Stimulated activated CD8-positive, alpha-beta memory T cell treated with anti-CD3 and anti-CD28 coated beads, Interleukin-15, amount 100 ng/mL, for 4 hours (primary cell): ENCODE results near the gene NDUFS4.
"Not testable (repeated sequence)": the region's sequence is repeated elsewhere in the genome, so short reads cannot be mapped to it uniquely, and the experiment has no call there.

ENCODE experiments used
- DNase-seq, 2 donors: peaks; one replicate each; pipeline ENCODE4 v3.0.0-alpha.2; 2020; ENCODE audit warnings: low read depth in 2 of 2

The NDUFS4 gene

DNA sequence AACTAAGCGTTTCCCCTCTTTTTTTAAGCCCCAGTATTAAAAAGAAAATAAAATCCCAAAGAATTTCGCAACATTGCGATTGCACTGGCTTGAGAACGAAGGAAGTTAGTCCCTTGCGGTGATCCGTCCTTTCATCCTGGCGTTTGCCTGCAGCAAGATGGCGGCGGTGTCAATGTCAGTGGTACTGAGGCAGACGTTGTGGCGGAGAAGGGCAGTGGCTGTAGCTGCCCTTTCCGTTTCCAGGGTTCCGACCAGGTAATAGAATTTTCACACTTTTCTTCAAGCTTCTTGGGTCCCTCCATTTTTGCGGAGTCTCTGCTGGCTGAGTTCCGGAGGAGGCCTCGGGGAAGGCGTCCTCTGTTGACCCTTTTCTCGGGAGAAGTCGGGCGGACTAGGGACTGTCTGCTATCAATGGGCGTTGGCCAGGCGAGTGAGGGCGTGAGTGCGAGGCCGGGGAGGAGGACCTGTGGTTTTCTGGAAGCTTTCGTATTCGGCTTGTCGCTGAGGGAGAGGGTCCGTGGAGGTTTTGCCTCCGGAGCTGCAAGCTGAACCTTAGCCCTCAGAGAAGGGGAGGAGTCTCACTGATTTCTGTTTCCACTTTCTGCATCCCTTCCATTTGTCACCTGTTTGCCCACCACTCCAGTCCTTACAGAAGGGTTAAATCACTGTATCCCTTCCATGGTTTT lies at the start of gene NDUFS4:
Gene NDUFS4, plus strand, starts transcription at position 134 of the 686 bp plus-strand sequence. Its CDS starts 24 bp downstream, at position 158.
- DNase-seq, result peak; percentile 39 to 67

DNA sequence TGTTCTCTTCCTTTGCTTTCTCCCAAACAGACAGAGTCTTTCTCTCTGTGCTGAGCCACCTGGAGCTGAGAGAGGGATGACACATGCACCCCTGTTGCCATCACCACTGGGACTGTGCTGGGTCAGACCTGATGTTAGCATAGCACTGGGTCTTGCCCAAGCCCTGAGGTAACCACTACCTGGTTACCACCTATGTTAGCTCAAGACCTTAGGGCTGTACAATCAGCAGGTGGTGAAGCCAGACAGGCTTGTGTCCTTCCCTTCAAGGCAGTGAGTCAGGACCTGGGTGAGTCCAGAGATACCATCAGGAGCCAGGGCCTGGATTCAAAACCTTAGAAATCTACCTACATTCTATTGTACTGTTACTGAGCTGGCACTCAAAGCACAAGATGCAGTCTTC lies 47.9 kb upstream of the NDUFS4 start:
- DNase-seq, result no peak

DNA sequence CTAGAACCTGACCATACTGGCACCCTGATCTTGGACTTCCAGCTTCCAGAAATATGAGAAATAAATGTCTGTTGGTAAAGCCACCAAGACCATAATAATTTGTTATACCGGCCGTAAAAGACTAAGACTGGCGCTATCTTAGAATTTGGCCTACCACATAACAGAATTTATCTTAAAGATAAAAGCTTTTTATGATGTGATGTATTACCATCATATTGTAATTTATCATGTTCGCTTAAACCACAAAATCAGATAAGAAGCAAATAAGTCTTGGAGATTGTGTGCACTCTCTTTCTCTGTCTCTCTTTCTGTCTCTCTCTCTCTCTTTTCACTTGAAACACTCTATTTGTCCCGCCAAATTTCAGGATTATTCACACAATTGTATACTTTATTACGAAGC lies 44.5 kb upstream of the NDUFS4 start:
- no peak for DNase-seq

DNA sequence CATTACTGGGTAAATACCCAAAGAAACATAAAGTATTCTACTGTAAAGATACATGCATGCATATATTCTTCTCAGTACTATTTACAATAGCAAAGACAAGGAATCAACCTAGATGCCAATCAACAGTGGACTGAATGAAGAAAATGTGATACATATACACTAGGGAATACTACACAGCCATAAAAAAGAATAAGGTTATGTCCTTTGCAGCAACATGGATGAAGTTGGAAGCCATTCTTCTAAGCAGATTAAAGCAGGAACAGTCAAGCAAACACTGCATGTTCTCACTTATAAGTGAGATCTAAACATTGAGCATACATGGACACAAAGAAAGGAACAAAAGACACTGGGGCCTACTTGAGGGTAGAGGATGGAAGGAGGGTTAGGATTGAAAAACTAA lies 39.6 kb upstream of the NDUFS4 start:
- DNase-seq, result no peak

DNA sequence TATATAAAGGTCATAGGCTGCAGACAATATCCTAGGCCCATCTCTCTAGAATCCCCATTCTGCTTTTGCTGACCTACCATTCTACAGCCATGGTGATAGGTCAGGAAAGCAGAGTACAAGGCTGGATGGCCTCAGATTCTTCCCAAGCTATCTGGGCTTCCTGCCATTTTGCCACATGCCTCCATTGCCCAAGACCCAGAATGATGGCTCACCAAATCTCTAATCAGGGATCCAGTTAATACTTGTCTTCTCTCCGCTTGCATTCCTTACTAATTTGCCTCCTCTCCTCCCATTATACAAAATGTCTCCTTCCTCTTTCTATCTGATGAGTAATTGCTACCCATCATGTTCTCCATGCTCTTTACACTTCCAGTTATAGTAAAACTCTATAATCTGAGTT lies 22.7 kb upstream of the NDUFS4 start:
- no peak for DNase-seq

DNA sequence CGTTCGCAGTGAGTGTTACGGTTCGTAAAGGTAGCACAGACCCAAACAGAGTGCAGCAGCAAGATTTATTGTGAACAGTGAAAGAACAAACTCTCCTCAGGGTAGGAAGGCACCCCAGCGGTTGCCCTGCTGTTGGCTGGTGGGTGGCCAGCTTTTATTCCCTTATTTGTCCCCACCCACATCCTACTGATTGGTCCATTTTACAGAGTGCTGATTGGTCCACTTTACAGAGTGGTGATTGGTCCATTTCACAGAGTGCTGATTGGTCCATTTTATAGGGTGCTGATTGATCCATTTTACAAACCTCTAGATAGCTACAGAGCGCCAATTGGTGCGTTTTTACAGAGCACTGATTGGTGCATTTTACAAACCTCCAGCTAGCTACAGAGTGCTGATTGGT lies 19.7 kb upstream of the NDUFS4 start:
- not testable (repeated sequence) for DNase-seq

DNA sequence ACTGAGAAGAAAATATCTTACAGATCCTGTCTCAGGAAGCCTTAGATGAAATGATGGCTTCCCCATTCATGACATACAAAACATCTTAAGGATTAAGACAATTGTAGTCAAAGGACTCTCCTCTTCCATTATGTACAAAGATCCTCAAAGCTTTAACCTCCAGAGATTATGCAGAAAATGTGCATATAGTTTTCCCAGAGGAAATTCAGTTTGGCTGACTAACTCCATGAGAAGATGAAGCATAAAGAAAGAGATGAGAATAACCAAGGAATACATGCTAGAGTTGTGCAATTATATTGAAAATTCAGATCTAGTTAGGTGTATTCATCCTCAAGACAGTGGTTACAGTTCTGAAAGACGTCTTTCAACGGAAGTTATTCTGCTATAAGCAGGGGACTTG lies 18.6 kb upstream of the NDUFS4 start:
- no peak for DNase-seq

DNA sequence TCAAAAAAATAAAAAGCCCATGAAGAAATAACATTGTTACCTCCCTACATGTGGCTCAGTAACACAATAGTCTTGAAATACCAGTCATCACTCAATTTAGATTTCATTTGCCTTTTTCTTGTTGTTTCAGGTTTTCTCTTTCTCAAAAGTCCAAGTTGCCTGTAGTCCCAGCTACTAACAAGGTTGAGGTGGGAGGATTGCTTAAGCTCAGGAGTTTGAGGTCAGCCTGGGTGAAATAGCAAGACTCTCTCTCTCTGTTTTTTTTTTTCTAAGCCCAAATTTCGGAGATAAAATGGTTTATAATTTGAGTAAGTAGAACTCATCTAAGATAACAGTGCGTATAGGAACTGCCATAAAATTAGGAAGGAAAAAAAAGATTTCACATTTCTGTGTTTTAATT lies 17.5 kb upstream of the NDUFS4 start:
- no peak for DNase-seq

DNA sequence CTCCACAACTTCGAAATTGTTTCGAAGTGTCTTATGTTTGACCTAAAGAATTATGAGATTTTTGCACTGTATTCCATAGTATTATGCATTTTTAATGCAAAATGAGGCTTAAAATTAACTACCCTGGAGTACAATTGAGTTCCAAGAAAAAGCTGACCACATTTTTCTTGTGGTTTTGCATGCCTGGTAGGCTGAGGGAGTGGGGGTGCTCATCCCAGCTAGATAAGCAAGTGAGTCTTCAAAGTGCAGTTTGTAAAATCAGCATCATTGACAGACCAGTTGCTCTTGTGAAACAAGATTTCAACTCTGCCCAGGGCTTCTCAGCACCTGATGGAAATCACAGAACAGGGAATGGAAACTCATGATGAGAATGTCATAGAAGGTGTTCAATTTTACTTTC lies 17.0 kb upstream of the NDUFS4 start:
- no peak for DNase-seq

DNA sequence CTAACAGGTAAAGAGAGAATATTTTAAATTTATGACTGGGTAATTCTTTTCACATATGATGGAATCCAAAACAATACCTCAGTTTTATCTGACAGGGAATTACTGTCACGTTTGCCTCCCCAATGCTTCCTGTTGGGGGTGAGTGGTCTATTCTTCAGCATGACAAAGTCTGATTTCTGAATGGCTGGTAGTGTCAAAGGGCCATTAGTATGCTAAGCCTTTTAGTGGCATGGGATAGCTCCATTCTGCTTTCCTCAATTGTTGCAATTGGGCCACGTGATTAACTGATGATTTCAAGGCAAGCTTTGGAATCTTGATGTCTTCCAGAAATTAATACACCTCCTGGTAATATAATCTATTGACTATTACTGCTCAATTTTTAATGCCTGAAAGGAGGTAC lies 14.7 kb upstream of the NDUFS4 start:
- no peak for DNase-seq

DNA sequence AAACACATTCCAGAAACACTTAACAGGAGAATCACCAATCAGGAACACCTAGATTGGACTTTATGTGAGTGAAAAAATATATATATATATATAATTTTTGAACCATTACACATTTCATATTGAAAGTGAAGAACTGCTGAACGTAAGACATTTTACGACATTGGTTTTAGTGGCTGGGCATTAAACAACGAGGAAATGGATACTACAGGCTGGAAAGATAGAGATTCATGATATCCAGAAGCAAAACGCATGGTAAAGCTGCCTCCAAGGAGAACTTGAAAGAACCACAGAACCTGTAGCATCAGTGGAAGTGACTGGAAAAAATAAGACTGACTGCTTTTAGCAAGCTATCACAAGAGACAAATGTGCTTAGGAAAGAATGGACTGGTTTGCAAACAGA lies 13.2 kb upstream of the NDUFS4 start:
- DNase-seq, result no peak

DNA sequence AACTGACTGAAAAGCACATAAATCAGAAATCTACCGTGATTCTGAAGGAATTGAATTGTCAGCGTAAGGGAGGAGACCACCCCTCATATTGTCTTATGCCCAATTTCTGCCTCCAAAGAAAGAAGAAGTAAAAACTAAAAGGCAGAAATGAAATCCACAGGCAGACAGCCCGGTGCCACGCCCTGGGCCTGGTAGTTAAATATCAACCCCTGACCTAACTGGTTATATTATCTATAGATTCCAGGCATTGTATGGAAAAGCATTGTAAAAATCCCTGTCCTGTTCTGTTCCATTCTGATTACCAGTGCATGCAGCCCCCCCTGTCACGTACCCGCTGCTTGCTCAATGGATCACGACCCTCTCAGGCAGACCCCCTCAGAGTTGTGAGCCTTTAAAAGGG lies 11.9 kb upstream of the NDUFS4 start:
- not testable (repeated sequence) for DNase-seq

DNA sequence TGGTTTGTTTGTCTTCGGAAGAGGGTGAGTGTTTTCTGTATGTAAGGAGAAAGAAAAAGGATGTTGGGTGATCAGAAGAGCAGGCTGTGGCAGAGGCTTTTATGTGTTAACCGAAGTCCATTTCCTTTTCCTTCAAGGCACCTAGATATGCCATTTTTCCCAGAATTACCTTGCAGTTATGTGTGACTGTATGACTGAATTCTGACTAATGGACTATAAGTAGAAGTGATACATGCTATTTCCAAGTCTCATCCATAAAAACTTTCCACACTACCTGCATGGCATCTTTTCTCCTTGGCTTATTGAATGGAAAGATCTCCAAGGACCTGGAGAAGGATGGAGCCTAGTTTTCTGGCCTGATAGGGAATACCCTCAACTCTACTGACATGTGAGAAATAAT lies 10.6 kb upstream of the NDUFS4 start:
- DNase-seq, result no peak

DNA sequence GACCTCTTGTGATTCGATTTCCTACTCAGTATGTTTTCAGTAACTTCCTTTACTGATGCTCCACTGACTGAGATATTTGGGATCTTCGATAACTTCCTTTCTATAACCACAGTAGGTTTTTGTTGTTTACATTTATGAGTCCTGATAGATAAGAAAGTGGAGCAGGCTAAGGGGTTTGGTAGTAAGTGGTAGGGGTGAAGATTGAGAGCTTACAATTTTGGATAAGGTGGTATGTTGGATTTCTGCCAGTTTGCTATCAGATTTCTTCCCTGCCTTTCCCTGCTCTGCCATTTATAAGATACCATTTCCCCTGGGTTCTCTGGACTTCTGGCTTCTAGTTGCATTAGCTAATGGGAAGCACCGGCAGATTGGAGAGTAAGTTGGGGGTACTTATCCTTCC lies 7.9 kb upstream of the NDUFS4 start:
- DNase-seq, result no peak

DNA sequence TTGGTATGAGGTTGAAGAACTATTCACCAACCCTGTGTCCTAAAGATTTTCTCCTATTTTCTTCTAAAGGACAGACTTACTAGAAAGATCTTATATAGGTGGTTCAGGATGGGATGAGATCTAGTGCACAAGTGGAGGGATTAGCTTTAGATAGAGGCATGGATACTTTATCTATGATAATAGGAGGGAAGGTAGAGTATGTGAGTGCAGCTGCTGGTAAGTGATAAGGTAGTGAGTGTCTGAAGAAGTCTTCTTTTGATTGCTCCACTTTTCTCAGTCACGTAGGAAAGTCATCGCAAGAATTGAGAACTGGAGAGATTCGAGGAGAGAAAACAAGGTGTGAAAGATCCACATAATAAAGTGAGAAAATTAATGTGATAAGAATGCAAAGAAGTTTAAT lies 6.0 kb upstream of the NDUFS4 start:
- no peak for DNase-seq

DNA sequence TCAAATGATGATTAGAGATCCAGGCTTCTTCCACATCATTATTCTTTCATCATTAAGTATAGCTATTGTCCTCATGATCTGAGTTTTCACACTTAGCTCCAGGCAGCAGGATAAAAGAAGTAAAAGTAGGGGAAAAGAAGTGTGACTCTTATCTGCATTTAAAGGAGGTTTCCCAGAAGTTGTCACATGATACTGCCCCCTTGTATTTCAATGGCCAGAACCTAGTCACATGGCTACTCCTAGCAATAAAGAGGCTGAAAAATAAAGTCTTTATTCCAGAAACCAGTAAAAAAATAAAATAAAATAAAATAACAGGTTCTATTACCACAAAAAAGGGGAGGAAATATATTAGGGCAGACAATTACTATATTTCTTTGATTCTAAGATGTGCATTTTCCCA lies 5.3 kb upstream of the NDUFS4 start:
- DNase-seq, result no peak

DNA sequence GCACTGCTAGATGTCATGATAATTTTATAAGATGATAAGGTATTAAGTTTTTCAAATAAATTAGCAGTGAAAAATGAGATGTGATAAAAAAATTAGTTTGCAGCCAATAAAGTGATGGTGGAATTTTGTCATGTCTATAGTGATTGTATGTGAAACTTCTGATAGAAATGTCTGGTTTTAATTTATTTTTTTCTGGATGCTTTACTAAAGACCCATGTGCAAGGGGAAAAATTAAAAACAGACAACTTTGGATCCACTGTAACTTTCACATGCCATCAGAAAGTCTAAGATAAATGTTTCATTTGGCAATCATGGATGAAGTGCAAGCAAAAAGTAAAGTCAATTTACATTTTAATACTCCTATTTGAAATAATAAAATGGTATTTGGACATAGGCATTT lies 4.4 kb upstream of the NDUFS4 start:
- DNase-seq, result no peak

DNA sequence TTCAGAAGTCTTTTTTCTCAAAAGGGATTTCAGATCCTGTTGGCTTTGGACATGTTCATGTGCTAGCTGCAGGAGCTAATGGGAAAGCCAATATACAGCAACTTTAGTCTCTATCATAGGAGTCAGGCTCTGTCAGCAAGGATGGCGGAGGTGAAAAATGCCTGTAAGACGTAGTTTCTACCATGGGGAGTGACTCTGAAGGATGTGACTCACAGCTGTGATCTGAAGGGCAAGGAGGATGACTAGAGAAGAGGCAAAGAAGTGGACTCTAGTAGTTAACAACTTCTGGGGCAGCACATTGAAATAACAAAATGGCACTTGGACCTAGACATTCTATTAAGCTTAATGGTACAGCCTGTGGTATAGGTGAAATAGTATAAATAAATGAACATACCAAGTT lies 3.1 kb upstream of the NDUFS4 start:
- no peak for DNase-seq

DNA sequence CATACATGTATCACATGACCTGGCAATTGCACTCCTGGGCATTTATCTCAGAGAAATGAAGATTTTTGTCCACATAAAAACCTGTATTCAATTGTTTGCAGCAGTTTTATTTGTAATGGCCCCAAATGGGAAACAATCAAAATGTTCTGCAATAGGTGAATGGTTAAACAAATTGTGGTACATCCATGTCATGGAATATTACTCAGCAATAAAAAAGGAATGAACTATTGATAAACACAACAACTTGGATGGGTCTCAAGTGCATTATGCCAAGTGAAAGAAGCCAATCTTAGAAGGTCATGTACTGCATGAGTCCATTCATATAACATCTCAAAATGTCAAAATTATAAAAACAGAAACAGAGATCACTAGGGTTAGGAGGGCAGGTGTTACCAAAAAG lies 1.5 kb upstream of the NDUFS4 start:
- no peak for DNase-seq

DNA sequence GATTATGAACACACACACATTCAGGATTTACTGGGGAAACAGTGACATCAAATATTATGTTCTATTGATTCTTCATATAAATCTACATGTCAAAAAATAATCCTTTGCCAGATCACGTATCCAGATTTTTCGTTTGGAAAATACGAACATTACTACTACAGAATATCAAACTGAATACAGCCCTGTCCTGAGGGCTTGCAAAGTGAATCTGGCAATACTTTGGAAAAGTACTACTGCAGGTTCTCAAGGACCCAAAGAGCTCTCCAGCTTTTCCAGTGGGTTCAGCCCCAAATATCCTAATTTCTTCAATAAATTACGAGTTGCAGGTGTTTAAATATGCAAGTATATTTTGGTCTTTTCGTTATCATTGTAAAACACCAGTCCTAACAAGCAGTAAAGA lies 411 bp upstream of the NDUFS4 start:
- no peak for DNase-seq

DNA sequence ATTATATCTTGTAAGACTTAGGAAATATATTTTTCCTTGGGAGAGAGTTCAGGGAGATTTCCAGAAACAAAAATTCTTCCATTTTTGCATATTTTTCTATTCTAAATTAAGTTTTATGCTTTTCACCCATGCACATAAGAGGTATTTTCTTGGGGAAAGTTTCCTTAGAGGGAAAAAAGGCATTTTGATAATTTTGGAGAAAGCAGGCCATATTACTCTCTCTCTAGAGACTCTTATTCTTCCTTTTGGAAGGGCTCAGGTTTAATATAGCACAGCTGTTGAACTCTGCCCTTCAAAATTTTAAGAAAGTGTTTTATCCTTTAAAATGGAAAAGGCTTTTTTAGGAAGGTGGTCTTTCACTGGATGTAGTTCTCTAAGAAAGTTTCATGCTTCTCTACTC lies 8.0 kb downstream of the NDUFS4 start:
- no peak for DNase-seq

DNA sequence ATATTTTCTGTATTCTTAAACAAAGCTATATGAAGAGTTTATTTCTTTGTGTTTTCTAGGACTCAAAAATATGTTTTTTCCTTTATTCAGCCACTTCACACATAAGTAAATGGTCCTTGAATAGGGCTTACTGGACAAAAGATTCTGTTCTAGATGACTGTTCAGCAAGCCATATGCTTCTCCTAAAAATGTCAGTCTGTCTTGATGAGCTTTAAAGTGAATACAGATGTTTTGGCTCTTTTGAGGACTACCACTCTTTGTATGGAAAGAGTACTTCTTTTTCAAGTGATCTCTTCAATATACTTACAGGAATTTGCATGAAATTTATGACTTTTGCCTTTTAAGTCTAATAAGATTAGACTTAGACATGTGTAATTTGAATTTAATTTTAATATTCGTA lies 8.4 kb downstream of the NDUFS4 start:
- no peak for DNase-seq

DNA sequence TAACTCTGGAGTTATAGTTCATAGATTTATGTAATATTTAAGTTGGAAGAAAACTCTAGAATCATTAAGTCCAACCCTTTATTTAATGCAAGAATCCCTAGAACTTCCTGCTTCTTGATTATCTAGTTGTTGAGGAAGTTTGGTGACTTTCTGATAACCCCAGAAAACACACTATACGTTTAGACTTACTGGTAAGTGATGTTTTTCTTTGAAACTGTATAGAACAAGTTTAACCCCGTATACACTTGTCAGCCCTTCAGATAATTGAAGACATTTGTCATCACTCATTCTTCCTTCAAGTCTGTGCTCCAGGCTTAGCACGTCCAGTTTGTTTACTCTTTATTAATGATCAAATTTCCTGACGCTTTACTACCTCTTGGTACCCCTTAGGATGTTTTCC lies 9.0 kb downstream of the NDUFS4 start:
- DNase-seq, result no peak

DNA sequence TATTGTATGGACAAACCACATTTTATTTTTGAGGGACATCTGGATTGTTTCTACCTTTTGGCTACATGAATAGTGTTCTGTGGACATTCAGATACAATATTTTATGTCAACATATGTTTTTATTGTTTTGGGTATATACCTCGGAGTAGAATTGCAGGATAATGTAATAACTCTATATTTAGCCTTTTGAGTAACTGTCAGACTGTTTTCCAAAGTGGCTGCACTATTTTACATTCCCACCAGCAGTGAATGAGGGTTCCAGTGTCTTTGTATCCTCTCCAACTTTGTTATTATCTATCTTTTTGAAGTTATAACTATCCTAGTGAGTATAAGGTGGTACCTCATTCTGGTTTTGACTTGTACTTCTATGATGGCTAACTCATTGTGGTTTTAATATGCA lies 11.0 kb downstream of the NDUFS4 start:
- DNase-seq, result no peak
